ENCODE data around the gene TOMM40.
"Not testable (repeated sequence)": the region's sequence is repeated elsewhere in the genome, so short reads cannot be mapped to it uniquely, and the experiment has no call there.

The TOMM40 gene

DNA sequence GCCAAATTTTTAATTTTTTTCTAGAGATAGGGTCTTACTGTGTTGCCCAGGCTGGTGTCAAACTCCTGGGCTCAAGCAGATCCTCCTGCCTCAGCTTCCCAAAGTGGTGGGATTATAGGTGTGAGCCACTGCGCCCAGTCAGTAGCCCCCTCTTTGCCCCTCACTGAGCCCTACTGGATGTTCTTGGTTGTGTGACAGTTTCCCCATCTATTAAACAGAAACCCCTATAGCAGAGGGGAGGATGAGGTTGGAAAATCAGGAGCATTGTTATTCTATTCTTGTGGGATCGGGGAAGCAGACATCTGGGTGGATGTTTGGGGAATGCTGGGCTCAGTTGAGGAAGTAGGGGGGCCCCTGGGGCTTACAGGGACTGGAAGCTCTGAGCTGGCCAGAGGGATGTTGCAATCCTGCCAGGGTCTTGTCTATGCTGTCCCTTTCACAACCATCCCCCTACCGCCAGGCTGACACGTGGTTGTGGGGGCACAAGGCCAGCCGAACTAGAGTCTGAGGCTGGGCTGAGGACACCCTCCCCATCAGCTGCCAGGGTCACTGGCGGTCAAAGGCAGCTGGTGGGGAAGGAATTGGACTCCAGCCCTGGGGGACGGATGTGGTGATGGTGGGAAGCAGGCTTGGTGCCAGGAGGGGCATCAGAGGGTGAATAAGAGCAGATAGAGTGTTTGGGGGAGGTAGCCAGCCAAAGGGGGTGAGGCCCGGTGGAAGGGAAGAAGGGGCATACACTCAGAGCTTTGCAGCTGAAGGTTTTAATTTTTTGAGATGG, 34.2 kb downstream of the TOMM40 start:
- Mint-ChIP-seq H3K4me3 (no peak overlapping the region), H3K27me3 (peaks cover 23% of the 10 kb centered on the region), H3K36me3 (ENCODE audit: low read depth) (no peaks in the 10 kb centered on the region), H3K27ac (no peak overlapping the region), H3K9me3 (no peaks in the 10 kb centered on the region), H3K4me1 (peaks cover 6% of the 10 kb centered on the region)
- DNase-seq (no peak), ATAC-seq (no peak)

DNA sequence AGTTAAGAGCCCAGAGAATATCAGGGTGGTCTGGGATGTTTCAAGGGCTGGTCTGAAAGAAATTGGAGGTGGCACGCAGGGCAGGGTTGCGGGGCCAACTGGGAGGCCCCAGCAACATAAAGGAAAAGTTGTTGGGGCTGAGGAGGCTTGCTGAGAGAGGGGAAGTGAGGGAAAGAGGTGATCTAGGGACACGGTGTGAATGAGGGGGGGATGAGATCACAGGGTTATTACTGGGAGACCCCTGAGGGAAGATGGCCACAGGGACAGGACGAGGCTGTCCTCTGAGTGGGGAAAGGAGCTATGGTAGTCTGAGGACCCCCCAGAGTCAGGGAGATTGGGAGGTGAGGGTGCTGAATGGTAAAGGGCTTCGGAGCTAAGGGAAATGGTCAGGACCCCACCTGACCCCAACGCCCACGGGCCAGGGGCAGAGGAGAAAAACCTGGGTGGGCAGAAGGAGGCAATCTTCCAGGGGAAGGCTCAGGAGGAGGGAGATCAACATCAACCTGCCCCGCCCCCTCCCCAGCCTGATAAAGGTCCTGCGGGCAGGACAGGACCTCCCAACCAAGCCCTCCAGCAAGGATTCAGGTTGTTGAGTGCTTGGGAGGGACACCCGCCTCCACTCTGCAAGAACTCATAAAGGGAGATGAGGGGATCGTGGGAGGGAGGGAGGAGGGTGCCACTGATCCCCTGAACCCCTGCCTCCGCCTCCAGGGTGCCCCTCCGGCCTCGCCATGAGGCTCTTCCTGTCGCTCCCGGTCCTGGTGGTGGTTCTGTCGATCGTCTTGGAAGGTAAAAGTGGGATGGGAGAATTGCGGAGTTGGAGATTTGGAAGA, 35.4 kb downstream of the TOMM40 start:
- H3K4me1 Mint-ChIP-seq; H3K4me3 Mint-ChIP-seq; H3K9me3 Mint-ChIP-seq; ATAC-seq; H3K36me3 Mint-ChIP-seq (ENCODE audit: low read depth); H3K27ac Mint-ChIP-seq; DNase-seq: not testable (repeated sequence)
- peaks cover 24% of the 10 kb centered on the region for H3K27me3 Mint-ChIP-seq

DNA sequence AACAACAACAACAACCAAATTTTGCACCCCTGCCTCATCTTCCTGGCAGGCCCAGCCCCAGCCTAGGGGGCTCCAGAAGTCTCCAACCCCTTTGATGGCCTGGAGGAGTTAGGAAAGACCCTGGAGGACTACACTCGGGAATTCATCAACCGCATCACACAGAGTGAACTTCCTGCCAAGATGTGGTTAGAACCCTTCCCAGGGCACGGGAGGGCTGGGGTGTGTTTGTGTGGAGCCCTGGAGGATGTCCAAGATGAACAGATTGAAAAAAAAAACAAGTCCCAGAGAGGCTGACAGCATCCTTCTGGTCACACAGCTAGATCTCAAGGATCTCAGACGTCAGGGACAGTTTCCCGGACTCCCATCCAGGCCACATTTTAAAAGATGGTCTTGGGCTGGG, 36.7 kb downstream of the TOMM40 start:
- no peak for DNase-seq
- Mint-ChIP-seq H3K4me3 (no peak overlapping the region), H3K27me3 (peaks cover 23% of the 10 kb centered on the region), H3K27ac (no peak overlapping the region), H3K9me3 (no peaks in the 10 kb centered on the region), H3K4me1 (peaks cover 6% of the 10 kb centered on the region), H3K36me3 (ENCODE audit: low read depth) (no peaks in the 10 kb centered on the region)
- no peak for ATAC-seq

DNA sequence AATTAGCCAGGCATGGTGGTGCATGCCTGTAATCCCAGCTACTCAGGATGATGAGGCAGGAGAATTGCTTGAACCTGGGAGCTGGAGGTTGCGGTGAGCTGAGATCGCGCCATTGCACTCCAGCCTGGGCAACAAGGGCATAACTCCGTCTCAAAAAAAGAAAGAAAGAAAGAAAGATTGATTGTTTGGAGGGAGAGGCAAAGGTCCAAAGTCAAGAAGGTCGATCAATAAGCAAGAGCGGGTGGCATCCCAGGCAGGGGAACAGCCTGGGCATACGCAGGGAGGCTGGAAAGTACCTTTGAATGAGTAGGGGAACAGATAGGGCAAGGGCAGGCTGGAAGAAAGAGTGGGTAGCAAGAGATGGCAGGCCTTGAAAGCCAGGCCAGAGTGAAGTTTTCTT, 39.0 kb downstream of the TOMM40 start:
- ATAC-seq (no peak), DNase-seq (no peak)
- Mint-ChIP-seq H3K36me3 (ENCODE audit: low read depth) (no peaks in the 10 kb centered on the region), H3K9me3 (no peaks in the 10 kb centered on the region), H3K27me3 (peaks cover 22% of the 10 kb centered on the region), H3K27ac (no peak overlapping the region), H3K4me3 (no peak overlapping the region), H3K4me1 (peaks cover 6% of the 10 kb centered on the region)

DNA sequence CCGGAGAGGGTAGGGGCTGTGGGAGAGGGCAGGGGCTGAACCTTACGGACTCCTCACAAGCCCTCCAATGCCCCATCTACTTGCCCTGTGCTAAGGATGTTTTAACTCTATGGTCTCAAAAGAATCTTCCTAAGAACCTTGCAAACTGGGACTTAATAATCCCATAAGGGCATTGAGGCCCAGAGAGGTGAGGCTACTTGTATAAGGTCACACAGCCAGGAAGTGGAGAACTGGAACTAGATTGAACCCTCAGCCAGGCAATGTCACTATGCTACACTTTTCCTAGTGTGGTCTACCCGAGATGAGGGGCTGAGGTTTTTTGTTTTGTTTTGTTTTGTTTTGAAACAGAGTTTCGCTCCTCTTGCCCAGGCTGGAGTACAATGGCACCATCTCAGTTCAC, 40.5 kb downstream of the TOMM40 start:
- DNase-seq: no peak
- Mint-ChIP-seq H3K36me3 (ENCODE audit: low read depth) (no peaks in the 10 kb centered on the region), H3K27me3 (peaks cover 9% of the 10 kb centered on the region), H3K4me1 (peaks cover 5% of the 10 kb centered on the region), H3K9me3 (no peaks in the 10 kb centered on the region), H3K27ac (no peak overlapping the region), H3K4me3 (no peak overlapping the region)
- ATAC-seq: no peak

- H3K27me3 Mint-ChIP-seq: no peaks in the 10 kb centered on the region
- no peak overlapping the region for H3K27ac Mint-ChIP-seq
- H3K4me1 Mint-ChIP-seq: no peaks in the 10 kb centered on the region
- DNase-seq (no peak), ATAC-seq (no peak)
- H3K36me3 Mint-ChIP-seq (ENCODE audit: low read depth): no peaks in the 10 kb centered on the region
- no peaks in the 10 kb centered on the region for H3K9me3 Mint-ChIP-seq
- H3K4me3 Mint-ChIP-seq: no peak overlapping the region
Observed at GRCh38 chr19:44939668-44940067, 48.6 kb downstream of the TOMM40 start.

DNA sequence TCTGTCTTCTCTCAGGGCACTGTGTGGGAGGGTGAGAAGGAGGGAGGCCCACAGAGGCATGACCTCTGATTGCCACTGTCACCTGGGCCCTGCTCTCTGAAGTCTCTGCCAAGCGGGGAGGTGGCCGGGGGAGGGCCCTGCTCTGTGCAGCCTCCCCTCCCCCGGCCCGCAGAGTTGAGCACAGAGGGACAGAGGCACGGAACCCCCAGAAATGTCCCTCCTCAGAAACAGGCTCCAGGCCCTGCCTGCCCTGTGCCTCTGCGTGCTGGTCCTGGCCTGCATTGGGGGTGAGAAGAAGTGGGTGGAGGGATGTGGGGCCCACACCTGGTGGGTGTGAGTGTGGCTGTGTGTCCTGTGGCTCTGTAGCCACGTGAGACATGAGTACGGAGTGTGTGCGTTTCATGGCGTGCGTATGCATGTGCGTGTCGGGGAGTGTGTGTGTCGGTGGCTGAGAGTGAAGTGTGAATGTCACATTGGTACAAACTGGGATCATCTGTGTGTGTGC, 51.1 kb downstream of the TOMM40 start, which contains the start of gene APOC4:
Gene APOC4 (plus strand): TSS at position 171 of the 505 bp plus-strand sequence. CDS start 41 bp downstream, at position 212.
- H3K36me3 Mint-ChIP-seq (ENCODE audit: low read depth): no peaks in the 10 kb centered on the region
- DNase-seq (no peak), ATAC-seq (no peak)
- no peak within 1 kb of the TSS for H3K4me3 Mint-ChIP-seq
- H3K27me3 Mint-ChIP-seq: no peaks in the 10 kb centered on the region
- H3K27ac Mint-ChIP-seq: no peak within 1 kb of the TSS
- no peaks in the 10 kb centered on the region for H3K9me3 Mint-ChIP-seq
- no peaks in the 10 kb centered on the region for H3K4me1 Mint-ChIP-seq

GRCh38 chr19:44943801-44944249, 52.8 kb downstream of the TOMM40 start:
- ATAC-seq (no peak), DNase-seq (no peak)
- no peak overlapping the region for H3K4me3 Mint-ChIP-seq
- no peaks in the 10 kb centered on the region for H3K36me3 Mint-ChIP-seq (ENCODE audit: low read depth)
- H3K4me1 Mint-ChIP-seq: no peaks in the 10 kb centered on the region
- H3K27ac Mint-ChIP-seq: no peak overlapping the region
- no peaks in the 10 kb centered on the region for H3K9me3 Mint-ChIP-seq
- no peaks in the 10 kb centered on the region for H3K27me3 Mint-ChIP-seq

DNA sequence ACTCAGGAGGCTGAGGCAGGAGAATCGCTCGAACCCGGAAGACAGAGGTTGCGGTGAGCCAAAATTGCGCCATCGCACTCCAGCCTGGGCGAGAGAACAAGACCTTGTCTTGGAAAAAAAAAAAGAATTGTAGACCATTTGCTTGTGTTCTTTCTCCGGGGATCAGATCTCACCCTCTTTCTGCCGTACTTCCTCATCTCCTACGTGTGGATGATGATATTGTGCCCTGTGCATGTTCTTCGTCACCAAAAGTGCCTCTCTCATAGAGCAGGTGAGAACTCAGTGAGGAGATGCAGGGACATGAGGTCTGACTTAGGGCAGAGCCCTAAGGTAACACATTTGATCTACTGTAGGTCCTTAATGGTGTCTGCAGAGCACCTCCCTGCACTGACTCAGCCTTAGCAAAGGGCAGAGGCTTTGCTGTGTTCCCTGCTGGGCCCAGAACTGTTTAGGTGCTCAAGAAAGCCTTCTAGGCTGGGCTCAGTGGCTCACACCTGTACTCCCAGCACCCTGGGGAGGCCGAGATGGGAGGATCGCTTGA, 56.1 kb downstream of the TOMM40 start:
- H3K27me3 Mint-ChIP-seq: no peaks in the 10 kb centered on the region
- H3K36me3 Mint-ChIP-seq (ENCODE audit: low read depth): no peaks in the 10 kb centered on the region
- ATAC-seq: no peak
- no peak for DNase-seq
- no peak overlapping the region for H3K27ac Mint-ChIP-seq
- no peaks in the 10 kb centered on the region for H3K9me3 Mint-ChIP-seq
- H3K4me1 Mint-ChIP-seq: peaks cover 1% of the 10 kb centered on the region
- no peak overlapping the region for H3K4me3 Mint-ChIP-seq

GRCh38 chr19:44948237-44948636, 57.2 kb downstream of the TOMM40 start:
- Mint-ChIP-seq H3K27me3 (no peaks in the 10 kb centered on the region), H3K4me3 (no peak overlapping the region), H3K9me3 (no peaks in the 10 kb centered on the region), H3K27ac (no peak overlapping the region), H3K4me1 (peaks cover 2% of the 10 kb centered on the region), H3K36me3 (ENCODE audit: low read depth) (no peaks in the 10 kb centered on the region)
- DNase-seq (no peak), ATAC-seq (no peak)

DNA sequence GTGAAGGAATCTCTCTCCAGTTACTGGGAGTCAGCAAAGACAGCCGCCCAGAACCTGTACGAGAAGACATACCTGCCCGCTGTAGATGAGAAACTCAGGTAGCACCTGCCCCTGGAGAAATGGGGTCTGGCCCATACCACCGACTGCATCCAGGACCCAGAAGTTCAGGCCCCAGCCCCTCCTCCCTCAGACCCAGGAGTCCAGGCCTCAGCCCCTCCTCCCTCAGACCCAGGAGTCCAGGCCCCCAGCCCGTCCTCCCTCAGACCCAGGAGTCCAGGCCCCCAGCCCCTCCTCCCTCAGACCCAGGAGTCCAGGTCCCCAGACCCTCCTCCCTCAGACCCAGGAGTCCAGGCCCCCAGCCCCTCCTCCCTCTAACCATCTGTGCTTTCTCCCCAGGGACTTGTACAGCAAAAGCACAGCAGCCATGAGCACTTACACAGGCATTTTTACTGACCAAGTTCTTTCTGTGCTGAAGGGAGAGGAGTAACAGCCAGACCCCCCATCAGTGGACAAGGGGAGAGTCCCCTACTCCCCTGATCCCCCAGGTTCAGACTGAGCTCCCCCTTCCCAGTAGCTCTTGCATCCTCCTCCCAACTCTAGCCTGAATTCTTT, 57.8 kb downstream of the TOMM40 start:
- Mint-ChIP-seq H3K36me3 (ENCODE audit: low read depth) (no peaks in the 10 kb centered on the region), H3K27ac (no peak overlapping the region), H3K27me3 (no peaks in the 10 kb centered on the region), H3K9me3 (no peaks in the 10 kb centered on the region), H3K4me3 (no peak overlapping the region), H3K4me1 (peaks cover 6% of the 10 kb centered on the region)
- DNase-seq (no peak), ATAC-seq (no peak)

DNA sequence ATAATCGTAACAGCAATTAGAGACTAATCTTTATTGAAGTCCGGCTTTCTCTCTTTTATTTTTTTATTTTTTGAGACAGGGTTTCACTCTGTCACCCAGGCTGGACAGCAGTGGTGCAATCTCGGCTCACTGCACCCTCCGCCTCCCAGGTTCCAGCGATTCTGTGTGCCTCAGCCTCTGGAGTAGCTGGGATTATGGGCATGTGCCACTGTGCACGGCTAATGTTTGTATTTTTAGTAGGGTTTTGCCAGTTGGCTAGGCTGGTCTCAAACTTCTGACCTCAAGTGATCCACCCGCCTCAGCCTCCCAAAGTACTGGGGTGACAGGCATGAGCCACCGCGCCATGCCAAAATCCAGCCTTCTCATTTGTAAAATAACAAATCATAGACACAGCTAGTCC, 58.5 kb downstream of the TOMM40 start:
- H3K4me1 Mint-ChIP-seq: peaks cover 10% of the 10 kb centered on the region

DNA sequence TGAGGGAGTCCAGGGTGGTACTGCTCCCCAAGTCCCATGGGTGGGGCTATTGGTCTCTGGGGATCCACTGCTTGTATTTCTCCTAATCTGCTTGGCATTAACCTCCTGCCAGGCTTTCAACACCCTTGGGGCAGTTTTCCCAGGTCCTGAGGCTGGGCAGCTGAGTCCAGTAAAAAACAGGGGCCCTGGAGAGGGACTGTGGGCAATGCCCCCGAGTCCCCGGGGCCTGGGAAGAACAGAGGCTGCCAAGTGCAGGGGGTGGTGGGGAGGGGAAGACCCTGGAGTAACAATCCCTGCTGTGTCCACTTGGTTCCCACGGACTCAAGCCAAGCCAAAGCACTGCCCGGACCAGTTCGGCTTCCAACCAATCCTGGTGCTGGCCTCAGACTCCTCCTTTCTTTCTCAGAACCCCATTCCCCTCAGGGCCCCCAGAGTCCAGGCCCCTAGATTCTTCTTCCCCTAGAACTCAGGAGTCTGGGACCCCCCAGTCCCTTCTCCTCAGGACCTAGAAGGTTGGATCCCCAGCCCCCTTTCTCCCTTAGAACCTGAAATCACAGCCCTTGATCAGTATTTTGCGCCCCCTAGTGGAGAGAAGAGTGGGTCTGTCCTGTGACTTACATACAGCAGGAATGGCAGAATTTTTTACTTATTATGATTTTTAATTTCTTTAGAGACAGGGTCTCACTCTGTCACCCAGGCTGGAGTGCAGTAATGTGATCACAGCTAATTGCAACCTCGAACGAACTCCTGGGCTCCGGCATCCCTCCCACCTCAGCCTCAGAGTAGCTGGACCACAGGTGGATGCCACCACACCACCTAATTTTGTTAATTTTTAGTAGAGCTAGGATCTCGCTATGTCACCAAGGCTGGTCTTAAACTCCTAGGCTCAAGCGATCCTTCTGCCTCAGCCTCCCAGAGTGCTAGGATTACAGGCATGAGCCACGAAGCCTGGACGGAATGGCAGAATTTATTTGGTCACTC, 60.4 kb downstream of the TOMM40 start:
- DNase-seq (peak; percentile 56), ATAC-seq (no peak)
- Mint-ChIP-seq H3K9me3 (no peaks in the 10 kb centered on the region), H3K4me1 (peaks cover 21% of the 10 kb centered on the region), H3K36me3 (ENCODE audit: low read depth) (peaks cover 6% of the 10 kb centered on the region), H3K4me3 (no peak overlapping the region), H3K27me3 (no peaks in the 10 kb centered on the region), H3K27ac (no peak overlapping the region)

More for the DNA sequence above, 58.5 kb downstream of the TOMM40 start:
- no peak overlapping the region for H3K4me3 Mint-ChIP-seq
- peaks cover 1% of the 10 kb centered on the region for H3K36me3 Mint-ChIP-seq (ENCODE audit: low read depth)
- DNase-seq (no peak), ATAC-seq (no peak)
- no peaks in the 10 kb centered on the region for H3K9me3 Mint-ChIP-seq
- H3K27me3 Mint-ChIP-seq: no peaks in the 10 kb centered on the region
- no peak overlapping the region for H3K27ac Mint-ChIP-seq

Measured in activated naive CD8-positive, alpha-beta T cell treated with anti-CD3 and anti-CD28 coated beads, Interleukin-2, amount 50 U/mL, for 24 hours (primary cell).